Activated naive CD4-positive, alpha-beta T cell treated with anti-CD3 and anti-CD28 coated beads, Interleukin-2, amount 50 U/mL, for 24 hours (primary cell): Measurements from ENCODE around the gene CSNK1A1.
A peak's percentile ranks its signal among the peaks of the same experiment; 100 is the strongest.
"Not testable (repeated sequence)": the region's sequence is repeated elsewhere in the genome, so short reads cannot be mapped to it uniquely, and the experiment has no call there.

Experiments
- H3K27ac Mint-ChIP-seq: one replicate; pipeline ENCODE4 v1.8.0; 2021; ENCODE audit warnings: mild to moderate bottlenecking, mixed read lengths
- H3K27me3 Mint-ChIP-seq: one replicate; pipeline ENCODE4 v1.8.0; 2021; ENCODE audit warnings: mixed read lengths
- H3K36me3 Mint-ChIP-seq: one replicate; pipeline ENCODE4 v1.8.0; 2021; ENCODE audit warnings: mixed read lengths
- H3K4me1 Mint-ChIP-seq: one replicate; pipeline ENCODE4 v1.8.0; 2021; ENCODE audit warnings: mixed read lengths
- H3K4me3 Mint-ChIP-seq: one replicate; pipeline ENCODE4 v1.8.0; 2021; ENCODE audit warnings: mild to moderate bottlenecking, mixed read lengths
- H3K9me3 Mint-ChIP-seq: one replicate; pipeline ENCODE4 v1.8.0; 2021; ENCODE audit warnings: mixed read lengths

Gene CSNK1A1

GRCh38 chr5:149473441-149473840 is 77.8 kb downstream of the CSNK1A1 start:
- Mint-ChIP-seq H3K4me3 (no peak overlapping the region), H3K4me1 (no peaks in the 10 kb centered on the region), H3K9me3 (no peaks in the 10 kb centered on the region), H3K27ac (no peak overlapping the region), H3K36me3 (no peaks in the 10 kb centered on the region), H3K27me3 (no peaks in the 10 kb centered on the region)

- Mint-ChIP-seq H3K36me3 (no peaks in the 10 kb centered on the region), H3K27me3 (no peaks in the 10 kb centered on the region), H3K27ac (no peak overlapping the region), H3K4me3 (no peak overlapping the region), H3K9me3 (no peaks in the 10 kb centered on the region), H3K4me1 (no peaks in the 10 kb centered on the region)
These were observed 78.8 kb downstream of the CSNK1A1 start for GRCh38 chr5:149472399-149472798.

- no peaks in the 10 kb centered on the region for H3K36me3 Mint-ChIP-seq
- no peak overlapping the region for H3K4me3 Mint-ChIP-seq
- no peak overlapping the region for H3K27ac Mint-ChIP-seq
- H3K9me3 Mint-ChIP-seq, result no peaks in the 10 kb centered on the region
- no peaks in the 10 kb centered on the region for H3K4me1 Mint-ChIP-seq
- no peaks in the 10 kb centered on the region for H3K27me3 Mint-ChIP-seq
These were observed 79.6 kb downstream of the CSNK1A1 start for GRCh38 chr5:149471406-149472183.

- H3K9me3 Mint-ChIP-seq, result no peaks in the 10 kb centered on the region
- no peaks in the 10 kb centered on the region for H3K36me3 Mint-ChIP-seq
- no peaks in the 10 kb centered on the region for H3K27me3 Mint-ChIP-seq
- no peaks in the 10 kb centered on the region for H3K4me1 Mint-ChIP-seq
- H3K4me3 Mint-ChIP-seq, result no peak overlapping the region
- H3K27ac Mint-ChIP-seq, result no peak overlapping the region
These were observed 80.3 kb downstream of the CSNK1A1 start for GRCh38 chr5:149470942-149471341.

GRCh38 chr5:149466457-149466972 is 84.7 kb downstream of the CSNK1A1 start:
- no peaks in the 10 kb centered on the region for H3K4me1 Mint-ChIP-seq
- no peak overlapping the region for H3K27ac Mint-ChIP-seq
- H3K9me3 Mint-ChIP-seq, result no peaks in the 10 kb centered on the region
- no peaks in the 10 kb centered on the region for H3K36me3 Mint-ChIP-seq
- H3K4me3 Mint-ChIP-seq, result no peak overlapping the region
- H3K27me3 Mint-ChIP-seq, result no peaks in the 10 kb centered on the region

- H3K27ac Mint-ChIP-seq, result peak overlapping the region; percentile 47
- H3K36me3 Mint-ChIP-seq, result no peaks in the 10 kb centered on the region
- no peaks in the 10 kb centered on the region for H3K4me1 Mint-ChIP-seq
- no peaks in the 10 kb centered on the region for H3K9me3 Mint-ChIP-seq
- H3K27me3 Mint-ChIP-seq, result no peaks in the 10 kb centered on the region
- no peak overlapping the region for H3K4me3 Mint-ChIP-seq
These were observed 86.3 kb downstream of the CSNK1A1 start for GRCh38 chr5:149464796-149465489.

GRCh38 chr5:149461907-149462306 is 89.3 kb downstream of the CSNK1A1 start:
- H3K36me3 Mint-ChIP-seq, H3K27ac Mint-ChIP-seq, H3K4me1 Mint-ChIP-seq, H3K4me3 Mint-ChIP-seq, H3K9me3 Mint-ChIP-seq, H3K27me3 Mint-ChIP-seq: not testable (repeated sequence)

GRCh38 chr5:149459891-149460290 is 91.3 kb downstream of the CSNK1A1 start:
- Mint-ChIP-seq H3K4me1 (no peaks in the 10 kb centered on the region), H3K9me3 (no peaks in the 10 kb centered on the region), H3K27me3 (no peaks in the 10 kb centered on the region), H3K4me3 (no peak overlapping the region), H3K27ac (no peak overlapping the region), H3K36me3 (no peaks in the 10 kb centered on the region)

- H3K9me3 Mint-ChIP-seq, result no peaks in the 10 kb centered on the region
- H3K4me1 Mint-ChIP-seq, result no peaks in the 10 kb centered on the region
- no peak overlapping the region for H3K27ac Mint-ChIP-seq
- no peaks in the 10 kb centered on the region for H3K27me3 Mint-ChIP-seq
- no peak overlapping the region for H3K4me3 Mint-ChIP-seq
- no peaks in the 10 kb centered on the region for H3K36me3 Mint-ChIP-seq
These were observed 93.9 kb downstream of the CSNK1A1 start for GRCh38 chr5:149457393-149457763.

- no peak overlapping the region for H3K4me3 Mint-ChIP-seq
- H3K9me3 Mint-ChIP-seq, result no peaks in the 10 kb centered on the region
- H3K27me3 Mint-ChIP-seq, result no peaks in the 10 kb centered on the region
- H3K27ac Mint-ChIP-seq, result no peak overlapping the region
- H3K4me1 Mint-ChIP-seq, result no peaks in the 10 kb centered on the region
- no peaks in the 10 kb centered on the region for H3K36me3 Mint-ChIP-seq
These were observed 94.4 kb downstream of the CSNK1A1 start for GRCh38 chr5:149456597-149457392.

GRCh38 chr5:149455889-149456409 is 95.3 kb downstream of the CSNK1A1 start:
- Mint-ChIP-seq H3K9me3 (no peaks in the 10 kb centered on the region), H3K27me3 (no peaks in the 10 kb centered on the region), H3K4me1 (no peaks in the 10 kb centered on the region), H3K4me3 (no peak overlapping the region), H3K27ac (no peak overlapping the region), H3K36me3 (no peaks in the 10 kb centered on the region)

GRCh38 chr5:149453618-149454415 is 97.4 kb downstream of the CSNK1A1 start:
- Mint-ChIP-seq H3K4me3 (no peak overlapping the region), H3K9me3 (no peaks in the 10 kb centered on the region), H3K36me3 (no peaks in the 10 kb centered on the region), H3K27me3 (no peaks in the 10 kb centered on the region), H3K4me1 (no peaks in the 10 kb centered on the region), H3K27ac (no peak overlapping the region)

- no peak overlapping the region for H3K27ac Mint-ChIP-seq
- H3K9me3 Mint-ChIP-seq, result no peaks in the 10 kb centered on the region
- no peaks in the 10 kb centered on the region for H3K4me1 Mint-ChIP-seq
- no peaks in the 10 kb centered on the region for H3K27me3 Mint-ChIP-seq
- H3K4me3 Mint-ChIP-seq, result no peak overlapping the region
- H3K36me3 Mint-ChIP-seq, result no peaks in the 10 kb centered on the region
These were observed 98.3 kb downstream of the CSNK1A1 start for GRCh38 chr5:149452665-149453617.

GRCh38 chr5:149452007-149452664 is 99.1 kb downstream of the CSNK1A1 start:
- Mint-ChIP-seq H3K4me1 (no peaks in the 10 kb centered on the region), H3K36me3 (no peaks in the 10 kb centered on the region), H3K27ac (no peak overlapping the region), H3K9me3 (no peaks in the 10 kb centered on the region), H3K4me3 (no peak overlapping the region), H3K27me3 (no peaks in the 10 kb centered on the region)
